GM10248 (cell line): ENCODE data around the gene PIK3CG.

Experiments
- CTCF ChIA-PET: fragments of 300-600 bp; sonication (Branson Sonifier 250); formaldehyde crosslinking; extraction: SDS; loops from one replicate; lab custom pipeline; 2021; ENCODE audit warnings: antibody characterized with exemption; lab: Yijun Ruan, JAX
- POLR2A ChIA-PET: fragments of 350-650 bp; sonication (Branson Sonifier 250); formaldehyde crosslinking; extraction: SDS; loops from one replicate; lab custom pipeline; 2020; ENCODE audit warnings: antibody characterized with exemption; lab: Yijun Ruan, JAX
- DNase-seq: peaks from one replicate; pipeline ENCODE4 v3.0.0; 2012; ENCODE audit errors: extremely low spot score
- TF ChIP-seq, protein P1 (sequence below): IDR thresholded peaks from 2 replicates; pipeline ENCODE4 v1.5.1; 2012; ENCODE audit warnings: mild to moderate bottlenecking, low read depth; ENCODE audit errors: extremely low read depth, missing control alignments, control extremely low read depth

PIK3CG gene

DNA sequence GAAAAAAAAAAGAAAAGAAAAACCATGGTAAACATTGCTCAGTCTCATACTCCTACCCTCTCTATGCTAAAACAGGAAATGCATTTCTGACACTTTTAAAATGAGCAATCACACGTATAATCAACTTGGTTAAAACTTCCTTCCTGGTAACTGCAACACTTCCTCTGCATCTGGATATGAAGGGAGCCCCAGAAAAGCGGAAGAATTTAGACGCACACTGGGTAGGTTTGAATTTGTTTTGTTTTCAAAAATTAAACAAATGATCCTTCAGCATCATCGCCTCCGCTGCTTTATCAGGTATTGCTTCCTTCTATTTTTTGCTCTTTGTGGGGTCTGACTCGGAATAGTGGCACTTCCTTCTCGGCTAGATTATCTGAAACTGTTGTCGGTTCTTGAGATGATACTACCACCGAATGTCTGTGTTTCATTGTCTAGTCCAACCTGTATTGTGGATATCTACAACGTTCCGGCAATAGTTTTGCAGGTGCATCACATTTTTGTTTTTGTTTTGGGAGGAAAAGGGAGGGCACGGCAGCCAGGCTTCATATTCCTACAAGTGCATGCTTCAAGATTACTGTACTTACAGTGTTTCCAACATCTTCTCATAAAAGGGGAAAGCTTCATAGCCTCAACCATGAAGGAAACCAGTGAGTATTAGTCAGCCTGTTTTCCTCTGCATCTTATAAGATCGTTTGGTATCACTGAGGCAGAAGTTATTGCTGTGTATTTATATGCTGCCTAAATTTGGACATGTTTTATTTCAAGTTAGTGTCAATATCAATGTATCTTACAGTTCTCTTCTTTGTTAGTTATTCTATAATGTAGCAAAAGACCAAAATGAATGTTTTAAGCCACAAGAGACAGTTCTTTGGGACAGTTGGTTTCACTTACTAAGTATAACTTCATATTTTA lies at the start of gene PIK3CG:
PIK3CG (plus strand) TSS at position 153 of the 912 bp plus-strand sequence. CDS start 2,280 bp downstream, outside the sequence.
- POLR2A ChIA-PET: no interaction called here
- CTCF ChIA-PET: interaction anchor here (1.1 to 1.4 kb wide), 2 partner anchors 29 to 258 kb away, joined by 3 read pairs; no protein-coding TSS in a partner anchor
- TF ChIP-seq, protein P1, sequence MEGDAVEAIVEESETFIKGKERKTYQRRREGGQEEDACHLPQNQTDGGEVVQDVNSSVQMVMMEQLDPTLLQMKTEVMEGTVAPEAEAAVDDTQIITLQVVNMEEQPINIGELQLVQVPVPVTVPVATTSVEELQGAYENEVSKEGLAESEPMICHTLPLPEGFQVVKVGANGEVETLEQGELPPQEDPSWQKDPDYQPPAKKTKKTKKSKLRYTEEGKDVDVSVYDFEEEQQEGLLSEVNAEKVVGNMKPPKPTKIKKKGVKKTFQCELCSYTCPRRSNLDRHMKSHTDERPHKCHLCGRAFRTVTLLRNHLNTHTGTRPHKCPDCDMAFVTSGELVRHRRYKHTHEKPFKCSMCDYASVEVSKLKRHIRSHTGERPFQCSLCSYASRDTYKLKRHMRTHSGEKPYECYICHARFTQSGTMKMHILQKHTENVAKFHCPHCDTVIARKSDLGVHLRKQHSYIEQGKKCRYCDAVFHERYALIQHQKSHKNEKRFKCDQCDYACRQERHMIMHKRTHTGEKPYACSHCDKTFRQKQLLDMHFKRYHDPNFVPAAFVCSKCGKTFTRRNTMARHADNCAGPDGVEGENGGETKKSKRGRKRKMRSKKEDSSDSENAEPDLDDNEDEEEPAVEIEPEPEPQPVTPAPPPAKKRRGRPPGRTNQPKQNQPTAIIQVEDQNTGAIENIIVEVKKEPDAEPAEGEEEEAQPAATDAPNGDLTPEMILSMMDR: no peak
- peak; percentile 50 for DNase-seq

DNA sequence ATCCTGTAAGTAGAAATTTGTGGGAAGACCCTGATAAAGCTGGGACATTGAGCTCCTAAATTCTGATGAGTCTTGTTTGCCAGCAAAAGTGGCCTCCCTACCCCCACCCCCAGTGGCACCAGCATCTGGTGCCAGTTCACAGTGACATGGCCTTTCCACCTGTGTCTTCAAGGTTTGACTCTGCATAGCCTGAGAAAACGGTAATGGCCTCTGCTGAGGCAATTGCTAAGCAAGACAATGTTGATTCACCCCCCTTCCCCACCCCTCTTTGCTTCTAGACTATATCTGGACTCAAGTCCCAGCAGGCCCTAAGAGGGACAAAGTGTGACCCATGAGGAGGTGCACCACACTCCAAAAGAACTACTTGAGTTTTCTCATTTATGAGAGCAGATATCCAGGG lies 48.0 kb upstream of the PIK3CG start:
- POLR2A ChIA-PET: no interaction called here

DNA sequence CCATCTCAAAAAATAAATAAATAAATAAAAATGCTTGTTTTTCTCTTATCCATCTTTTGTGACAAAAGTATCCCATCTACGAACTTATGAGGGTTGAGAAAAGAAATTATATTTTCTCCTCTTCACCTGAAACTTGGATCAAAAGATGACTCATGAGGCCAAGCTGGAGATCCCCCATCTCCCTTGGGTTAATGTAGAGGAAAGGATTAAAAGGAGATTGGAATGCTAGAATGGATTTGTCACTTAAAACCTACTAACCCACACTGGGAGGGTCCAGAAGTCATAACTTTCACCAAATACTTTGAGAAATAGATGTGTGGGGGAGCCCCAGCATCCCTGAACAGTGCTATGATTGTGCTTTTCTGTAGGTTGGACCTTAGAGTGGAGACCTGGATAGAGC lies 46.3 kb upstream of the PIK3CG start:
- TF ChIP-seq, protein P1: no peak
- CTCF ChIA-PET: interaction anchor here (0.9 kb wide), 1 partner anchor 9 kb away, joined by 4 read pairs; no protein-coding TSS in a partner anchor
- POLR2A ChIA-PET: no interaction called here
- no peak for DNase-seq

More for the DNA sequence above, 48.0 kb upstream of the PIK3CG start:
- TF ChIP-seq, protein P1: no peak
- no peak for DNase-seq
- CTCF ChIA-PET: no interaction called here

DNA sequence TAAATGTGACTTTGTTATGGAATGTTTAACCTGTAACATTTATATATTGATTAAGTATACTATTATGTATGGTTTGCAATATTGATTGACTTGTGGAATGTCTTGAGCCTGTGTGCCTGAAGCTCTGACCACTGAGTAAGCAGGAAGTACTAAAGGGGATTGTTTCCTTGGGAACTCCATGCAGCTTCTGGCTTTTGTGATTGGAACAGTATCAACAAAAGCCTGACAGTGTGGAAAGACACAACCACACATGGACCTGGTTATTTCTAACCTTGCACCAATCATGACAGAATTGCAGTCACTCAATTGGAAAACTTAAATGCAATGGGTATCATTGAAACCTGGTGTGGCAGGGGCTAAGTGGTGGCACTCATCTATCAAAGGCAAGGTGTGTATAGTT lies 45.5 kb upstream of the PIK3CG start:
- CTCF ChIA-PET: interaction anchor here (0.9 kb wide), 1 partner anchor 8 kb away, joined by 4 read pairs; no protein-coding TSS in a partner anchor
- DNase-seq: no peak
- POLR2A ChIA-PET: no interaction called here
- TF ChIP-seq, protein P1: no peak

DNA sequence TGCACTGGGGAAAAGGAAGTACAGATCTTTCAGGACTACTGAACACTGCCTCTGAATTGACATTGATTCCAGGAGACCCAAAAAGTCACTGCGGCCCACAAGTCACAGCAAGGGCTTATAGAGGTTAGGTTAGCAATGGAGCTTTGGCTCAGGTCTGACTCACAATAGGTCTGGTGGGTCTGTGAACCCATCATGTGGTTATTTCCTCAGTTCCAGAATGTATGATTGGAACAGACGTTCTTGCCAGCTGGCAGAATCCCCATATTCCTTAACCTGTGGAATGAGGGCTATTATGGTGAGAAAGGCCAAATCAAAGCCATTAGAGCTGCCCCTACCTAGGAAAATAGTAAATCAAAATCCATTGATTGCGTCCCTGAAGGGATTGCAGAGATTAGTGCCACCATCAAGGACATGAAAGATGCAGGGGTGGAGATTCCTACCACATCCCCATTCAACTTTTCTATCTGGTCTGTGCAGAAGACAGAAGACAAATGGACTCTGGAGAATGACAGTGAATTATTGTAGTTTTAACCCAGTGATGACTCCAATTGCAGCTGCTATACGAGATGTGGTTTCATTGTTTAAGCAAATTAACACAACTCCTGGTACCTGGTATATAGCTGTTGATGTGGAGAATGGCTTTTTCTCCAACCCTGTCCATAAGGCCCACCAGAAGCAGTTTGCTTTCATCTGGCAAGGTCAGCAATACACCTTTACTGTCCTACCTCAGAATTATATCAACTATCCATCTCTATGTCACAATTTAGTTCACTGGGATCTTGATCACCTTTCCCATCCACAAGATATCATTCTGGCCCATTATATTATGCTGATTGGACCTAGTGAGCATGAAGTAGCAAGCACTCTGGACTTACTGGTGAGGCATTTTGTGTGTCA lies 44.5 kb upstream of the PIK3CG start:
- CTCF ChIA-PET: no interaction called here
- DNase-seq: no peak
- POLR2A ChIA-PET: no interaction called here
- TF ChIP-seq, protein P1: no peak

DNA sequence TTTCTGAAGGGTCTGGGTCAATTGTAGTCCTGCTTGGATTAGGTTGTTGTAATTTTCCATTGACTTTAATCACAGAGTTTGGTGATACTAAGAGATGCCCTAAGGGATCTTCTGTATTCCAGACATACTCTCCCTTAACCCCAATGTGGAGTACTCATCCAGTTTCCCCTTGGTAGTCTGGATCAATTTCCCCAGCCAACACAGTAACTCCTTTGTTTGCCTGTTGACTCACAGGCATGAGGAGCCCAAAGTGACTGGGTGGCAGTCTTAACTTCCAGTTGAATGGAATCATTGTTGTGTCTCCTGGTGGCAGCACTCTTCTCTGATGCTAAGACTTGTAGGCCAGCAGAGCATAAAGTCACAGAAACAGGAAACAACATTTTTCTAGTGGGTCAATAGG lies 41.5 kb upstream of the PIK3CG start:
- ChIA-PET CTCF (no interaction called here), POLR2A (no interaction called here)
- DNase-seq: no peak
- TF ChIP-seq, protein P1: no peak
